Retinal pigment epithelial cell (primary cell): ENCODE results near the gene PAX5.

Source experiments
- DNase-seq: peaks from one replicate; pipeline ENCODE4 v3.0.0-alpha.2; 2010; ENCODE audit warnings: low read depth
- H3K4me3 ChIP-seq: 2 replicates; pipeline ENCODE4 v1.5.1; 2011; ENCODE audit warnings: mild to moderate bottlenecking, low read length, control low read depth, moderate library complexity
- TF ChIP-seq, protein P1 (sequence below): conservative IDR thresholded peaks from 2 replicates; pipeline ENCODE4 v1.5.1; 2011; ENCODE audit warnings: low read depth, low read length, control low read depth, inconsistent platforms

PAX5 gene

DNA sequence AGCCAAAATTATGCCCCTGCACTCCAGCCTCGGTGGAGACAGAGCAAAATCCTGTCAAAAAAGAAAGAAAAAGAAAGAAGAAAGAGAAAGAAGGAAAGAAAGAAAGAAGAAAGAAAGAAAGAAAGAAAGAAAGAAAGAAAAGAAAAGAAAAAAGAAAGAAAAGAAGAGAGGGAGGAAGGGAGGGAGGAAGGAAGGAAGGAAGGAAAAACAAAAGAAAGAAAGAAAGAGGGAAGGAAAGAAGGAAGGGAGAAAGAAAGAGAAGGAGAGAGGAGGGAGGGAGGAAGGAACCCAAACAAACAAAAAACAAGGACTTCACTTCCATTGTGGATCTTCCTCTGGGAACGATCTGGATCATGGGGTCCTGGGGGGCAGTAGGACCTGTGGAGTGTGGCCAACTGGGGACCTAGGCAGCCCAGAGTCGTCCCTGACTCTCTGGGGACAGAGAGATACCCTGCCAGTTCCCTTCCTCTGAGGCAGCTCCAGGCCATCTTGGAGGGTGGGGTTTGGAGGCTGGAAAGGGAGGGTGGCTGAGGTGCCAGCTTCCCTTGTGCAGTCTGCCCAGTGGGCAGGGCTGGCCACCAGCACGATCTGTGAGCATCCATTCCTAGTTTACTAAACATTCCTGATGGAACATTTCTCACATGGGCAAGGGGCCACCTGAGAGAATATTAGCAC, 216.8 kb downstream of the PAX5 start:
- TF ChIP-seq, protein P1, sequence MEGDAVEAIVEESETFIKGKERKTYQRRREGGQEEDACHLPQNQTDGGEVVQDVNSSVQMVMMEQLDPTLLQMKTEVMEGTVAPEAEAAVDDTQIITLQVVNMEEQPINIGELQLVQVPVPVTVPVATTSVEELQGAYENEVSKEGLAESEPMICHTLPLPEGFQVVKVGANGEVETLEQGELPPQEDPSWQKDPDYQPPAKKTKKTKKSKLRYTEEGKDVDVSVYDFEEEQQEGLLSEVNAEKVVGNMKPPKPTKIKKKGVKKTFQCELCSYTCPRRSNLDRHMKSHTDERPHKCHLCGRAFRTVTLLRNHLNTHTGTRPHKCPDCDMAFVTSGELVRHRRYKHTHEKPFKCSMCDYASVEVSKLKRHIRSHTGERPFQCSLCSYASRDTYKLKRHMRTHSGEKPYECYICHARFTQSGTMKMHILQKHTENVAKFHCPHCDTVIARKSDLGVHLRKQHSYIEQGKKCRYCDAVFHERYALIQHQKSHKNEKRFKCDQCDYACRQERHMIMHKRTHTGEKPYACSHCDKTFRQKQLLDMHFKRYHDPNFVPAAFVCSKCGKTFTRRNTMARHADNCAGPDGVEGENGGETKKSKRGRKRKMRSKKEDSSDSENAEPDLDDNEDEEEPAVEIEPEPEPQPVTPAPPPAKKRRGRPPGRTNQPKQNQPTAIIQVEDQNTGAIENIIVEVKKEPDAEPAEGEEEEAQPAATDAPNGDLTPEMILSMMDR: no peak
- H3K4me3 ChIP-seq: no peak overlapping the region
- no peak for DNase-seq

DNA sequence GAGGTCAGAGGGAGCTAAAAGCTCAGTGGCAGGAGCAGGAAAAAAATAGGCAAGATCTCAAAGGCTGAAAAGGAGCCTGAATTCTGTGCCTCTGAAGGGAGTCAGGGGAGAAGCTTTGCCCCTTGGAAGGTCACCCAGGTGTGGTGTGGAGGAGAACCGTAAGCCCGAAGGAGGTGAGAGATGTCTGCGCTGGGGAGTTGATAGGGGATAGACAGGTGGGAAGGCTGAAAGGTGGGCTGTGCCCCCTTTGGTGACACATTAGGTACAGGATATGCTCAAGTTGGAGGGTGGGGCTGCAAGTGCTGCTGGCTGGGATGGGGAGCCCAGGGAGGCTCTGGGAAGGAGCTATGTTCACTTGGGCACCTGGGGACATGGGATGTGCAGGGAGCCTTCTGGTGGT, 217.7 kb downstream of the PAX5 start:
- TF ChIP-seq, protein P1: no peak

DNA sequence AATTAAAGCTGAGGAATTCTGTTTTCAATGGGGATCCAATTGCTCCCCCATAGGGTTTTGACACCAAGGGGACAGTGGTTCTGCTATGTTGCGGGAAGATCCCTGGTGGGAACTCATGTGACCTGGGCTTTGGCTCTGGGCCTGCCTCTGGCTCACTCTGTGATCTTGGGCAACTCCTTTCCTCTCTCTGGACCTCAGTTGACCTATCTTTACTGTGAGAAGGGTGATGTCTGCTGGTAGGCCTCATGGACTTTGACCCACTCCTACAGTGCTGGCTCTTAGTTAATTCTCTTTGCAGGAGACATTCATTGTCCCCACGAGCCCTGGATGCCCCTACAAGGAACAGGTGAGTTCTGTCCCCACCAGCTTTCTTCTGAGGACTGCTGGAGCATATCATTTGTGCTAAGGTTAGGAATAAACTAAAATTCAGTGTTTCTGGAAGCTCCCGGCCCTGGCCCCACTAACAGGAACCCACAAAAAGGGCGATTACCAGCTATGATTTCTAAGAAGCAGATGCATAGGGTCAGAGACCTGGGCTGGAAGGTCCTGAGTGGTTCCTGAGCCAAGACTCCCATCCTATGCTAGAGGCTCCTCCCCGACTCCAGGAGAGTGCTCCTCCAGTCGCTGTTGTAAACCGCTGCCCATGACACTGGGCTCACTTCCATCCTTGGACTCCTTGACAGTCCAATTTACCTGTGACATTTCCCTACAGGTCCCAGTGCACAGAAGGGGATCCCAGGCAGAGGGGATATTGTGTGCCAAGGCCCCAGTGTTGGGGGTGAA, 218.3 kb downstream of the PAX5 start:
- DNase-seq: no peak
- TF ChIP-seq, protein P1: no peak
- no peak overlapping the region for H3K4me3 ChIP-seq

More for the DNA sequence above, 217.7 kb downstream of the PAX5 start:
- DNase-seq: no peak
- no peak overlapping the region for H3K4me3 ChIP-seq

DNA sequence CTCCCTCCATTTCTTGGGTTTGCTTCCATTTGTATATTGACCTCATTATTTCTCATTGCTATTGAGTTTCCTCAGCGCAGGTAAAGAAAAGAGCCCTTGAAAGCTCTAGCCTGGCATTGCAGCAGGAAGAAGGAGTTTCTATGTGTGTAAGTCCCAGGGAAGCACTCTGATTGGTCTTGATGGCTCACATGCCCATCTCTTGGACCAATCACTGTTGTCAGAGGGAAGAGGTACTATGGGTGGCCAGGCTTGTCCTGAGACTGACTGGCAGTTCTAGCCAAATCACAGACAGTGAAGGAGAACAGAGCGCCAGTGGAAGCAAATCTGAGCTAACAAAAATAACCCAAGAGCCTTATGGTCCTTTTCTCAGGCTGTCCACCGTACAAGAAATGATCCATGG, 219.0 kb downstream of the PAX5 start:
- TF ChIP-seq, protein P1: no peak
- no peak for DNase-seq
- H3K4me3 ChIP-seq: no peak overlapping the region

DNA sequence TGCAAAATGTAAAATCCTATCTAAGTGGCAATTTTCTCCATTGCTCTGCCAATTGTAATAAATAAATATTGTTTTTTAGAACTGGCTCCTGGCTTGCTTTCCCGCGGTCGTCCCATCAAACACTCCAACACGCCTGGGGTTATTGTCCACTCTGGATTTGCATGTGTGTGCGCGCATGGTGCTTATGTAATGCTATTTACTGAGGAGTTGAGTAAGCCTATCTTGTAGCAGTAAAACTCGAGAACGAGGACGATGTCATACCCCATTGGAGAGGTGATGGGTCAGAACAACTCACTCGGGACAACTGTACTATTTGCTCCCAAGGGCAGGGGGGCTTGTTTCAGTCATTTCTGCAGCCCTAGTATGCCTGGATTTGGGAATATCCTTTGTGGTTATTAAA, 220.9 kb downstream of the PAX5 start:
- no peak for DNase-seq
- TF ChIP-seq, protein P1: no peak

DNA sequence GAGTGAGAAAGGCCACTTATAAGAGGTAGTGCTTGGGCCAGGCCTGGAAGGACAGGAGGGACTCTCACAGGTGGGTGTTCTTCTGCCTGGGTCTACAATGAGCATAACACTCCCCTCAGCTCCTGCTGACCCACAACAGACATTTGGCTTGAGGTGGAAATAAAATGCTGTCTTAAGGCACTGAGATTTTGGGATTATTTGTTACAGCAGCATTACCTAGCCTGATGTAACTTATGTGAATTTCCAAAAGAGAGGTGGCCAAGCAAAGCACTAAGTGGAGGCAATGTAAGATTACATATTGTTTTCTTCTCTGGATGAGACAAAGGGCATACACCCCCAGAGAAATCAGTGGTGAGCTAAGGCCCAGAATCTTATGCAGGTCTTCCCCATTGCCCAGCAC, 221.5 kb downstream of the PAX5 start:
- no peak overlapping the region for H3K4me3 ChIP-seq
- TF ChIP-seq, protein P1: no peak
- DNase-seq: no peak

More for the DNA sequence above, 220.9 kb downstream of the PAX5 start:
- no peak overlapping the region for H3K4me3 ChIP-seq

DNA sequence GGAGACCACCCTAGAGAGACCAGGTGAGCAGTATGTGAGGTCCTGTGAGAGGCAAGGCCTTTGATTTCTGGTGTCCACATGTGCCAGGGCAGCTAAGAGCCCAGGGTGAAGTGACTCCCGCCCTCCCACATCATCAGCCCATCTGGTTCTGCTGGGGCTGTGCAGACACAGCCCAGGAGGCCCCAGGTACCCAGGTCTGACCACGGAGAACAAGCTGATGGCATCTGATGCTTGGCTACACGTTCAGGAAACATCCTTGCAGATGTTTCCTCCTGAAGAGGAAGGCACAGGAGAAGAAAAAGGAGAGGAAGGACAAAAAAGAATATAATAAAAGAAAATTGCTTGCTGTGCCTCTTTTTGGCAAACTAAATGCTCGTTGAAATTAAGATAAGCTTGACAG, 225.8 kb downstream of the PAX5 start:
- no peak for DNase-seq
- TF ChIP-seq, protein P1: no peak

More for the DNA sequence above, 225.8 kb downstream of the PAX5 start:
- H3K4me3 ChIP-seq: no peak overlapping the region
